NOMO-1 treated with dmso at 0.1 percent for 144 hours (cell line): Measurements from ENCODE around the gene DAB2IP.

Experiments used
- DNase-seq: peaks from one replicate; lab custom pipeline; 2025; ENCODE audit not compliant: unreplicated experiment; lab: John Stamatoyannopoulos, UW

The DAB2IP gene

GRCh38 chr9:121683652-121684051, 32.2 kb downstream of the DAB2IP start:
- no peak for DNase-seq

- no peak for DNase-seq
Observed at GRCh38 chr9:121684381-121685145, 33.1 kb downstream of the DAB2IP start.

- no peak for DNase-seq
Observed at GRCh38 chr9:121685146-121685794, 33.8 kb downstream of the DAB2IP start.

- DNase-seq = no peak
Observed at GRCh38 chr9:121685795-121686377, 34.5 kb downstream of the DAB2IP start.

- peak; percentile 34 for DNase-seq
Observed at GRCh38 chr9:121686930-121687541, 35.6 kb downstream of the DAB2IP start.

- no peak for DNase-seq
Observed at GRCh38 chr9:121688146-121688680, 36.8 kb downstream of the DAB2IP start.

- no peak for DNase-seq
Observed at GRCh38 chr9:121688681-121689080, 37.2 kb downstream of the DAB2IP start.

- DNase-seq = no peak
Observed at GRCh38 chr9:121689461-121690157, 38.2 kb downstream of the DAB2IP start.

GRCh38 chr9:121690316-121690715, 38.9 kb downstream of the DAB2IP start:
- DNase-seq = no peak

- no peak for DNase-seq
Observed at GRCh38 chr9:121690766-121691165, 39.3 kb downstream of the DAB2IP start.

GRCh38 chr9:121691890-121692289, 40.5 kb downstream of the DAB2IP start:
- DNase-seq = no peak

GRCh38 chr9:121692606-121693387, 41.4 kb downstream of the DAB2IP start:
- DNase-seq = no peak

GRCh38 chr9:121693388-121693670, 41.9 kb downstream of the DAB2IP start:
- DNase-seq = no peak

- no peak for DNase-seq
Observed at GRCh38 chr9:121694001-121694400, 42.6 kb downstream of the DAB2IP start.

- no peak for DNase-seq
Observed at GRCh38 chr9:121694600-121694999, 43.2 kb downstream of the DAB2IP start.

- peak; percentile 38 for DNase-seq
Observed at GRCh38 chr9:121696930-121697329, 45.5 kb downstream of the DAB2IP start.

GRCh38 chr9:121698627-121699570, 47.5 kb downstream of the DAB2IP start:
- no peak for DNase-seq

GRCh38 chr9:121699571-121700164, 48.2 kb downstream of the DAB2IP start:
- no peak for DNase-seq
